A549 (cell line): ENCODE measurements around the gene TGM6. TPM values are rescaled to one million over a fixed set of nuclear protein-coding genes. Genes with fewer than 3 reads are reported as not detected.

ENCODE experiments used
- ATAC-seq, 2 experiments: fragments of 200-7000 bp in 1 of 2; fragments of >200 bp in 1 of 2; cut with Nextera tagmentation in 1 of 2; cut with Tn5 transposase in 1 of 2; 3 replicates each; pipeline versions ENCODE4 v1.8.0 to v1.9.1; 2018 to 2020; ENCODE audit warnings: mild to moderate bottlenecking in 1 of 2, moderate library complexity in 1 of 2
- CTCF ChIA-PET: fragments of 300-600 bp; sonication (Branson Sonifier 250); formaldehyde crosslinking; extraction: SDS; loops from one replicate; lab custom pipeline; 2021; ENCODE audit warnings: antibody characterized with exemption, inconsistent platforms; lab: Yijun Ruan, JAX
- POLR2A ChIA-PET: fragments of 350-600 bp; formaldehyde crosslinking; extraction: SDS; loops from one replicate; lab custom pipeline; 2021; ENCODE audit warnings: antibody characterized with exemption, inconsistent platforms; lab: Yijun Ruan, JAX
- DNase-seq, 2 experiments: peaks; one replicate each; pipeline versions ENCODE4 v3.0.0 to v3.0.0-alpha.2; 2011 to 2016; ENCODE audit warnings: low read depth in 1 of 2, low spot score in 1 of 2
- FAIRE-seq: peaks from 2 replicates; lab custom pipeline; 2011; peaks lifted over from hg19 to GRCh38; lab: Jason Lieb, UNC
- H3K27ac ChIP-seq, 2 experiments: fragments of >200 bp; sonication (Bioruptor Twin); formaldehyde crosslinking; 3 replicates each; pipeline ENCODE4 v1.5.1; 2016 to 2017
- H3K4me1 ChIP-seq: fragments of >200 bp; sonication (Bioruptor Twin); formaldehyde crosslinking; 3 replicates; pipeline ENCODE4 v1.6.1; 2016
- H3K4me2 ChIP-seq: fragments of >200 bp; sonication (Bioruptor Twin); formaldehyde crosslinking; 3 replicates; pipeline ENCODE4 v1.6.1; 2016
- H3K4me3 ChIP-seq: fragments of >200 bp; sonication (Bioruptor Twin); formaldehyde crosslinking; 3 replicates; pipeline ENCODE4 v1.5.1; 2016
- H3K9me3 ChIP-seq: fragments of >200 bp; sonication (Bioruptor Twin); formaldehyde crosslinking; 3 replicates; pipeline ENCODE4 v1.6.1; 2016
- ATOH8 ChIP-seq: fragments of 250-450 bp; sonication (Bioruptor Pico); IDR thresholded peaks from 2 replicates; pipeline ENCODE4 v1.5.0; 2020; ENCODE audit warnings: low read depth, mild to moderate bottlenecking, moderate library complexity
- CHD2 ChIP-seq: fragments of 150-350 bp; IDR thresholded peaks from 2 replicates; pipeline ENCODE4 v1.6.1; 2014; ENCODE audit warnings: low read length; ENCODE audit not compliant: partially characterized antibody
- E2F6 ChIP-seq: IDR thresholded peaks from 2 replicates; pipeline ENCODE4 v1.6.1; 2012; ENCODE audit warnings: low read depth, borderline replicate concordance
- ELK1 ChIP-seq: fragments of 150-350 bp; IDR thresholded peaks from 2 replicates; pipeline ENCODE4 v1.6.1; 2014; ENCODE audit warnings: low read depth, mild to moderate bottlenecking, low read length
- ESRRA ChIP-seq: fragments of 150-350 bp; IDR thresholded peaks from 2 replicates; pipeline ENCODE4 v1.6.1; 2014; ENCODE audit warnings: mild to moderate bottlenecking, low read length, borderline replicate concordance
- FOXS1 ChIP-seq: fragments of 250-450 bp; sonication (Bioruptor Pico); IDR thresholded peaks from 2 replicates; pipeline ENCODE4 v1.5.0; 2020; ENCODE audit warnings: mild to moderate bottlenecking, moderate library complexity
- HES2 ChIP-seq: fragments of >200 bp; sonication (Bioruptor Twin); formaldehyde crosslinking; IDR thresholded peaks from 2 replicates; pipeline ENCODE4 v1.6.1; 2016
- HOXA7 ChIP-seq: fragments of 250-450 bp; sonication (Bioruptor Pico); IDR thresholded peaks from 2 replicates; pipeline ENCODE4 v1.5.0; 2020; ENCODE audit warnings: mild to moderate bottlenecking, moderate library complexity
- HOXB5 ChIP-seq: fragments of 250-450 bp; sonication (Bioruptor Pico); IDR thresholded peaks from 2 replicates; pipeline ENCODE4 v1.5.0; 2020; ENCODE audit warnings: mild to moderate bottlenecking, moderate library complexity
- JUNB ChIP-seq: fragments of >200 bp; sonication (Bioruptor Twin); formaldehyde crosslinking; IDR thresholded peaks from 2 replicates; pipeline ENCODE4 v1.6.1; 2016
- KDM1A ChIP-seq: fragments of 200-600 bp; sonication (generic); IDR thresholded peaks from 2 replicates; pipeline ENCODE4 v1.6.1; 2016; ENCODE audit warnings: low read depth, mild to moderate bottlenecking
- KDM5A ChIP-seq: fragments of 200-600 bp; sonication (generic); IDR thresholded peaks from 2 replicates; pipeline ENCODE4 v1.6.1; 2016; ENCODE audit warnings: antibody characterized with exemption, mild to moderate bottlenecking
- MAX ChIP-seq: IDR thresholded peaks from 2 replicates; pipeline ENCODE4 v1.6.1; 2012
- MYC ChIP-seq: IDR thresholded peaks from 2 replicates; pipeline ENCODE4 v1.6.1; 2012; ENCODE audit warnings: mild to moderate bottlenecking, inconsistent platforms, low read length, improper control_type of control experiment, borderline replicate concordance
- NR3C1 ChIP-seq: fragments of >200 bp; sonication (Bioruptor Twin); formaldehyde crosslinking; IDR thresholded peaks from 3 replicates; pipeline ENCODE4 v1.6.1; 2017
- RAD21 ChIP-seq, 2 experiments: fragments of >200 bp in 1 of 2; sonication (Bioruptor Twin) in 1 of 2; formaldehyde crosslinking in 1 of 2; IDR thresholded peaks in 1 of 2; conservative IDR thresholded peaks in 1 of 2; 2 replicates in 1 of 2; 3 replicates in 1 of 2; pipeline ENCODE4 v1.6.1; 2012 to 2018; ENCODE audit warnings: inconsistent platforms in 1 of 2
- RCOR1 ChIP-seq: fragments of 150-350 bp; IDR thresholded peaks from 2 replicates; pipeline ENCODE4 v1.6.1; 2014; ENCODE audit warnings: antibody characterized with exemption, low read length, low read depth
- TP53 ChIP-seq: fragments of 250-450 bp; sonication (Bioruptor Pico); IDR thresholded peaks from 2 replicates; pipeline ENCODE4 v1.5.0; 2021; ENCODE audit warnings: mild to moderate bottlenecking, moderate library complexity
- ZC3H11A ChIP-seq: fragments of 450-650 bp; IDR thresholded peaks from 2 replicates; pipeline ENCODE4 v1.6.1; 2014; ENCODE audit warnings: antibody characterized with exemption, mild to moderate bottlenecking
- WGBS: methylation state at CpG from one replicate; pipeline ENCODE4 v1.1.6; 2017; ENCODE audit errors: missing lambda C conversion rate; 5-methylcytosine and 5-hydroxymethylcytosine counted together
- polyA minus RNA-seq: library from RNA; depleted of rRNA, polyadenylated mRNA; stranded (reverse); fragments of >200 nt; gene quantifications from 2 replicates; pipeline ENCODE4 v1.2.3, GENCODE V29; 2011; rRNA and poly(A)+ RNA removed
- polyA plus RNA-seq, 4 experiments: library from polyadenylated mRNA; depleted of rRNA in 3 of 4; stranded (reverse); fragments of >200 nt; fragmentation: RNase III in 1 of 4; extraction: RNeasy Plus Mini Kit Qiagen cat#74134 plus additional on column Dnase treatment in 1 of 4; gene quantifications; 2 replicates in 3 of 4; 3 replicates in 1 of 4; pipeline ENCODE4 v1.2.3, GENCODE V29; 2011 to 2017

The TGM6 gene
- polyA plus RNA-seq (2011; rRNA removed) (not detected in 2 replicates), polyA plus RNA-seq (2017; fragmentation: RNase III; extraction: RNeasy Plus Mini Kit Qiagen cat#74134 plus additional on column Dnase treatment) (not detected in 3 replicates), polyA minus RNA-seq (not detected in 2 replicates)
- polyA plus RNA-seq (2012; cell fraction: cytosol; rRNA removed), result not detected in 2 replicates
- not detected in 2 replicates for polyA plus RNA-seq (2012; cell fraction: nucleus; rRNA removed)

GRCh38 chr20:2380601-2381000 is at the start of gene TGM6:
Gene TGM6, plus strand, starts transcription at chr20:2380901. Its CDS starts 68 bp downstream, at chr20:2380969.
- ChIA-PET CTCF (interaction anchor here (1.6 to 2.2 kb wide), 2 partner anchors 71 to 74 kb away, joined by 5 to 8 read pairs; no protein-coding TSS in a partner anchor), POLR2A (no interaction called here)
- DNase-seq, result no peak
- ATAC-seq, result no peak
- no peak within 1 kb of the TSS for H3K4me3 ChIP-seq
- no peaks in the 10 kb centered on the region for H3K4me1 ChIP-seq
- no peak for TF ChIP-seq HES2
- TF ChIP-seq NR3C1, result no peak
- no peak for TF ChIP-seq HOXA7 (CRISPR knock-in tag)
- TF ChIP-seq HOXB5 (CRISPR knock-in tag), result no peak
- no peak for TF ChIP-seq E2F6
- TF ChIP-seq TP53, result no peak
- no peak for TF ChIP-seq RCOR1
- TF ChIP-seq KDM5A, result no peak
- no peak within 1 kb of the TSS for H3K27ac ChIP-seq
- no peak for FAIRE-seq
- no peak within 1 kb of the TSS for H3K4me2 ChIP-seq
- no peaks in the 10 kb centered on the region for H3K9me3 ChIP-seq
- 78% methylated on average over 10 of the region's 10 CpGs for WGBS

GRCh38 chr20:2331106-2331505 is 49.6 kb upstream of the TGM6 start:
- ChIA-PET POLR2A (no interaction called here), CTCF (interaction anchor here (1.1 to 1.8 kb wide), 2 partner anchors 15 to 124 kb away, joined by 3 to 8 read pairs; no protein-coding TSS in a partner anchor)
- no peak for TF ChIP-seq RAD21 (conservative IDR thresholded peaks at IDR 0.05 in 1 of 2, IDR thresholded peaks at IDR 0.05 in 1 of 2)
- TF ChIP-seq MAX, result no peak
- no peak for TF ChIP-seq CHD2
- no peak for TF ChIP-seq ESRRA
- no peak for TF ChIP-seq KDM1A
- TF ChIP-seq FOXS1 (CRISPR knock-in tag), result no peak
- TF ChIP-seq ATOH8 (CRISPR knock-in tag), result no peak
- TF ChIP-seq HES2, result no peak
- TF ChIP-seq ELK1, result no peak
- TF ChIP-seq ZC3H11A, result no peak
- no peak for TF ChIP-seq E2F6
- TF ChIP-seq JUNB, result no peak
- no peak for TF ChIP-seq MYC
- Histone ChIP-seq H3K4me3 (no peak overlapping the region), H3K27ac (no peak overlapping the region), H3K9me3 (no peaks in the 10 kb centered on the region), H3K4me1 (no peaks in the 10 kb centered on the region), H3K4me2 (no peak overlapping the region)
- DNase-seq (no peak), ATAC-seq (no peak), FAIRE-seq (peak; percentile 36)
- WGBS, result 54% methylated on average over 5 of the region's 5 CpGs
